Activated CD8-positive, alpha-beta memory T cell treated with anti-CD3 and anti-CD28 coated beads for 4 hours (primary cell): ENCODE results near the gene LLGL2.
"Not testable (repeated sequence)": the region's sequence is repeated elsewhere in the genome, so short reads cannot be mapped to it uniquely, and the experiment has no call there.

Experiments
- DNase-seq, 2 donors: peaks; one replicate each; pipeline ENCODE4 v3.0.0-alpha.2; 2020; ENCODE audit warnings: low read depth in 2 of 2

Gene LLGL2

DNA sequence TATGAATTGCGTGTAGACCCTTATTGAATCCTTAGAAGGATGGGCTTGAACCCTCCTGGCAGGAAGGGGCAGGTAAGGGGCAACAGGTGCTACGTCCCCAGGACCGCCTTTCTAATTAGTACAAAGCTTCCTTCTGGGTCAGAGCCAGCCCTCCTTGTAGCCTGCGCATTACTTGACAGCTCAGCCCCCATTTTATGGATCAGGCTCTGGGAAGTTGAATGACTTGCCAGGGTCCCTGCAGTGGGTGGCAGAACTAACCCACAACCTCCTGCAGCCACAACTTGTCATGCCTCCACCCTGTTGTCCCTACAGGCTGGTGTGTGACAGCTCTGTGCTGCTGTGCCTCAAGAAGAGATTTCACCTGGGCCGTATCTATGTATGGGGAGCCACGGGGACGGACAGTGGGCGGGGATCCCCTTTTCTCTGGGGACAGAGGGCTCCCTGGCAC is 64.8 kb downstream of the LLGL2 start:
- no peak for DNase-seq

DNA sequence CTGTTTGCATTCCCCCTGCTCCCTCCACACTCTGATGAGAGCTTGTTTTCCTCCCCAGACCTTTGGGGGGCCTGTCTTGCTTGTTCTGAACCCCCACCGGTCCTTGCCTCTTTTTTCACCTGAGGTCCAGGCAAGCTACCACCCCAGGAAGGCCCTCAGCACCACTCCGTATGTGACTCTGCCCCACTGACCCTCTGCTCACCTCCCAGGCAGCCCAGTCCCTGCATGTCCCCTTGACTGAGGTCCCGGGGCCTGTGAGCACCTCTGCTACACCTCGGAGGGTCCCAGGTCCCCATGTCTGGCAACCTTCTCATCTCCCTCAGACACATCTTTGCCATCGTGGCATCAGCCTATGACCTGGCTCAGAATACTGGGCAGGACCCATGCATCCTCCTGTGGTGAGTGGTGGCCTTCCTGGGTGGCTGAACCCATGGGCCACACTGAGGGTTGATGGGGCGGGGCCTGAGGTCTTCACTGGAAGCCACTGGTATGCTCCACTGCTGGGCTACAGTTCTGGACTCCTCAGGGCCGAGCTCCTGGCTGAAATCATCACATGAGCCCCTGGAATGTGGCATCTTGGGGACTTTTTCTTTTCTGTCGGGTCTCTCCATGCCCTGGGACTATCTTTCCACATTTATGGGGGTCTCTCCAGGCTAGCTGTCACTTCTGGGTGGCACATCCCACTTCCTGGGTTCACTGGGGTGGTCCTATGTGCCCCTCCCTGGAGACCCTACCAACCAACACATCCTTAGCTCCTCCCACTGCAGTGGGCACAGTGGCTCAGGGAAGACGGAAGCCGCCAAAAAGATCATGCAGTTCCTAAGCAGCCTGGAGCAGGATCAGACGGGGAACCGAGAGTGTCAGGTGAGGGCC is 65.6 kb downstream of the LLGL2 start:
- DNase-seq = no peak

DNA sequence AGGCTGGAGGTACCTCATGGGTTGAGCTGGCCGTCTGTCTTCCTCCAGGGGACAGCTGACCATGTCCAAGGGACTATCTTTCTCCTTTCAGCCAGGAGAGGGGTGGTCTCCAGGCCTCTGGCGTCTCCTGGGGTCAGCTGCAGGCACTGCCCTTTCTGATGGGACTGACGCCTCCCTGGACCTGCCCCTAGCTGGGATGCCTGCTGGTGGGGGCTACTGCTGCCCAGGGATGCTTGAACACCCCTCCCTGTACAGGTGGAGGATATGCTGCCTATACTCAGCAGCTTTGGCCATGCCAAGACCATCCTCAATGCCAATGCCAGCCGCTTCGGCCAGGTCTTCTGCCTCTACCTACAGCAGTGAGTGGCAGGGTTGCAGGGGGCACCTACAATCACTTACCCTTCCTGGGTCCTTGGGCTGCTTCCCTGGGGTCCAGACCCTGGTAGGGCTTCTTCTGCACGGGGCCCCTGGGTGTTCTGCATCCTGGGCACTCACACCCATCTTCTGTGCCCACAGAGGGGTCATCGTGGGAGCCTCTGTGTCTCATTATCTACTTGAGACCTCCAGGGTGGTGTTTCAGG is 66.3 kb downstream of the LLGL2 start:
- DNase-seq = no peak

DNA sequence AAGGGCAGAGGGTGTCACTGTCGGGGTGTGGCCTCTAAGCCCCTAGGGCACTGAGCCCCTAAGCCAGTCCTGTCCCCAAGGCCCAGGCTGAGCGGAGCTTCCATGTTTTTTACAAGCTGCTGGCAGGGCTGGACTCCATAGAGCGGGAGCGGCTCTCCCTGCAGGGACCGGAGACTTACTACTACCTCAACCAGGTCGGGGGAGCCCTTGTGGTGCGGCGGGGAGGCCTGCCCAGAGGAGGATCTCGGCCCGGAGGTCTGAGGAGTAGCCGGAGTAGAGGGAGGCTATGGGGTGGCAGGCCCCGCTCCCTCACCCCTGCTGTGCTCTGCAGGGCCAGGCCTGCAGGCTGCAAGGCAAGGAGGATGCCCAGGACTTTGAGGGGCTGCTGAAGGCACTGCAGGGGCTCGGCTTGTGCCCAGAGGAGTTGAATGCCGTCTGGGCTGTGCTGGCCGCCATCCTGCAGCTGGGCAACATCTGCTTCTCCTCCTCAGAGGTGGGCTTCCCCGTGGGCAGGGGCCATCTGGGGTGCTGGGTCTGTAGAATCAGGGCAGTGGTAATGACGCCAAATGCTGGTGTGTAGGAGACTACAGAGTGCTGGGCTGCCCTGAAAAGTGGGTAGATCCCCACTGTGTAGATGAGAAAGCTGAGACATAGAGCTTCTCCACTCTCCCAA is 67.0 kb downstream of the LLGL2 start:
- no peak for DNase-seq

DNA sequence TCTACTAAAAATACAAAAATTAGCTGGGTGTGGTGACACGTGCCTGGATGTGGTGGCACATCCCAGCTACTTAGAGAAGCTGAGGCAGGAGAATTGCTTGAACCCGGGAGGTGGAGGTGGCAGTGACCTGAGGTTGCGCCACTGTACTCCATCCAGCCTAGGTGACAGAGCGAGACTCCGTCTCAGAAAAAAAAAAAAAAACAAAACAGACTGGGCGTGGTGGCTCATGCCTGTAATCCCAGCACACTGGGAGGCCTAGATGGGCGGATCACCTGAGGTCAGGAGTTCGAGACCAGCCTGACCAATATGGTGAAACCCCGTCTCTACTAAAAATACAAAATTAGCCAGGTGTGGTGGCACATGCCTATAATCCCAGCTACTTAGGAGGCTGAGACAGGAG is 67.9 kb downstream of the LLGL2 start:
- DNase-seq = not testable (repeated sequence)

DNA sequence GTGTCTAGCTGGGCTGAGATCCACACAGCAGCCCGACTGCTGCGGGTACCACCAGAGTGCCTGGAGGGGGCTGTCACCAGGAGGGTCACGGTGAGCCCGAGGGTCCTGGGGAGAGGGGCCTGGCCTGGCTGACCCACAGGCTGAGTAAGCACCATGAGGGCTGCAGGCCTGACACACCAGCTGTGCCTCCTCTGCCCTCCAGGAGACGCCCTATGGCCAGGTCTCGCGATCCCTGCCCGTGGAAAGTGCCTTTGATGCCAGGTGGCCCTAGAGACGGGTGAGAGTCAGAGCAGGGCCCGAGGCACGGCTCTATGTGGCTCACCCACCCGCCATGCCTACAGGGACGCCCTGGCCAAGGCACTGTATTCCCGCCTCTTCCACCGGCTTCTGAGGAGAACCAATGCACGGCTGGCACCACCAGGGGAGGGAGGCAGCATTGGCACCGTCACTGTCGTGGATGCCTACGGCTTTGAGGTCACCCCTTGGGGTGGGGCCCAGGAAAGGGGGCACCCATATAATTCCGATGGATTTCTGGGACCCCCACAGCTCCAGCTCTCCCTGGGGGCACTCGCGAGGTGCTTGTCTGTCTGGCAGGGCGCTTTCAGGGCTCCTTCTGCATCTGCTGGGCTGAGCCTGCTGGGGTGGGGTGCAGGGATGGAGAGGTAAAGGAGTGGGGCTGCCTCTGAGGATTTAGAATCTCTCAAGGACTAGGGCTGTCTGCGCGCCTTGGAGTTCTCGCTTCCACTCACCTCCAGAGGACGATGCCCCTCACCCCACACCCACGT is 69.2 kb downstream of the LLGL2 start:
- DNase-seq = no peak

DNA sequence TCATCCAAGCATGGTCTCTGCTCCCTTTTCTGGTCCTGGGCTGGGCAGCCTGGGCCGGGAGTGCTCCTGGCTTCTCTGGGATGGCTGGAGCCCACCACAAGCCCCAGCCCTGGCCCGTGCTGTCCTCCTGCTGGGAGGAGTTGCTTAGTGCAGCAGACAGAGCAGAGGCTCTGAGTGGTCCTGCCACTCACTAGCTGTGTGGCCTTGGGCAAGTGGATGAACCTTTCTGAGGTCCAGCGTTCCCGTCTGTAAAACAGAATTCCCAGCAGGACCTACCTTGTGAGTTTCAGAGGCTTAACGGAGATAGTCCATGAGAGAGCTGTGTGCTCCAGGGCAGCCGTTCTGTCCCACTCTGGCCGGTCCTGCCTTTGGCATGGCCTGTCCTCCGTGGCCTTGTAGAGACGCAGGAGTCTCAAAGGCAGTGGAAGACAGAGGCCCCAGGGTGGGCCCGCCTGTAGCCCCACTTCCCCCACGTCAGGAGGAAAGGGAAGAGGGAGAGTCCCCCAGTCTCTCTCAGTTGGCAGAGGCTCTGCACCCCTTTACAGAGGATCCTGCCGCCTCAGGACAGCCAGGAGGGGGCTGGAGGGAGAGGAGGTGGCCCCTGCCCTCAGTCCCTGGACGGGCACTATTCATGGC is 69.9 kb downstream of the LLGL2 start:
- DNase-seq = no peak

DNA sequence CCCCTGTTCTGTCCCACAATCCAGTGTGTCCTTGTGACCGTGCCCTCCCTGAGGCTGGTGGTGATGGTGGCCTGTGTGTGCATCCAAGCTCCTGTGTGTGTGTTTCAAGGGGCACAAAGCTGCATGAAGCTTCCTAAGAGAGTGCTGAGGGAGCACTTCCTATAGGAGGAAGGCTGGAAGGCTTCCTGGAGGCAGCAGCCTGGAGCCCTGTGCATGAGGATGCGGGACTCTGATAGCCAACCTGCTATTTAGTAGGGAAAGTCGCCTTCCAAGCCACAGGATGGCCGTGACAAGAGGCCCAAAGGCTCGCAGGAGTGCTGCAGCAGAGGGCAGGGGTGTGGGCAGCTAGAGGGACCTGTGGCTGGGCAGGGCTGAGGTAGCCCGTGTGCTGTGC is 70.4 kb downstream of the LLGL2 start:
- no peak for DNase-seq

DNA sequence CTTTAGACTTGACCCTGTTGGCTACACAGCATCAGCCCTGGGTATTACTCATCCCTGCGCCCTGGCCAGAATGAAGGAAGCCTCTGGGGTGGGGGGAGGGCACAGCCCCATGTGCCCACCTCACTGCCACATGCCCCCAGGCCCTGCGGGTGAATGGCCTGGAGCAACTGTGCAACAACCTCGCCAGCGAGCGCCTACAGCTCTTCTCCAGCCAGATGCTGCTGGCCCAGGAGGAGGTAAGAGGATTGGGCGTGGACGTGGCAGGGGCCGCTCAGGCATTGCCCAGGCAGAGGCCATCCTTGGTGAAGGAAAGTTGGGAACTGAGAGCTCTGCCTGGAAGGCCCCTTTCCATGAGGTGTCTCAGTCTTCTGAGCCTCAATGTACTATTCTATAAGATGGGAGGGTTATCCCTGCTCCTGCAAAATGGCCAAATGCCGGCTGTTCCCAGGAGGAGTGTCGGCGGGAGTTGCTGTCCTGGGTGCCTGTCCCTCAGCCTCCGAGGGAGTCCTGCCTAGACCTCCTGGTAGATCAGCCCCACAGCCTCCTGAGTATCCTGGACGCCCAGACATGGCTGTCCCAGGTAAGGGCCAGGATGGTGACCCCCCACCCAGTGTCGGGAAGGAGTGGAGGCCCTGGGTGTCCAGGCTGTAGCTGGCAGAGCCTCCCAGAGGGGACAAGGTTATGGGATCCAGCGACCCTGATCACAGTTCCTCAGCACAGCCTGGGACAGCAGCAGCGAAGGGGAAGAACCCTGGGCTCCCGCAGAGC is 71.0 kb downstream of the LLGL2 start:
- DNase-seq = no peak

DNA sequence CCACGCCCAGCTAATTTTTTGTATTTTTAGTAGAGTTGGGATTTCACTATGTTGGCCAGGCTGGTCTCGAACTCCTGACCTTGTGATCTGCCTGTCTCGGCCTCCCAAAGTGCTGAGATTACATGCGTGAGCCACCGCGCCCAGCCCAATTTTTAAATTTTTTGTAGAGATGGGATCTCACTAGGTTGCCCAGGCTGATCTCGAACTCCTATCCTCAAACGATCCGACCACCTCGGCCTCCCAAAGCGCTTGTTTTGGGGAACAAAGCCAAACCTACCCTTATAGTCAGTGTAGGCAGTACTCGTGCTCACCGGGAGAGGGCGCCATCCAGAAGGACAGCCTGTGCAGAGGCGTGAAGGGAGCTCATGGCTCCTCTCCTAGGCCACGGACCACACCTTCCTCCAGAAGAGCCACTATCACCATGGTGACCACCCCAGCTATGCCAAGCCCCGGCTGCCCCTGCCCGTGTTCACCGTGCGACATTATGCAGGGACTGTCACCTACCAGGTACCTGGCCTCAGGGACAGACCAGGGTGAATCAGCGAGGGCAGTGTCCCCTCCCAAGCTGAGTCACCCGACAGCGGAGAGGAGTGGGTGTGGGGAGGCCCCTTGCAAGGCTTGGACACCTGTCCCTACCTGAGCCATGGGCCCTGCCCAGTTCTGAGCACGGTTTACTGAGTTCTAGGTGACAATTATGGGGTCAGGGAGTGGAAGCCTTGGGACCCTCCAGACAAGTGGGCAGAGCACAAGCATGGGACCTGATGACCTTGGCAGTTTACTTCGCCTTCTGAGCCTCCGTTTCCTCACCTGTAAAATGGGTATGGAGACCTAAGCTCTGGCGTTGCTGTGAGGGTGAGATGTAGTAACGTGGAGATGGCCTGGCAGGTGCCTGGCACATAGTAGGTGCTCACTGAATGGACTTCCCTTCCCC is 75.8 kb downstream of the LLGL2 start:
- no peak for DNase-seq

DNA sequence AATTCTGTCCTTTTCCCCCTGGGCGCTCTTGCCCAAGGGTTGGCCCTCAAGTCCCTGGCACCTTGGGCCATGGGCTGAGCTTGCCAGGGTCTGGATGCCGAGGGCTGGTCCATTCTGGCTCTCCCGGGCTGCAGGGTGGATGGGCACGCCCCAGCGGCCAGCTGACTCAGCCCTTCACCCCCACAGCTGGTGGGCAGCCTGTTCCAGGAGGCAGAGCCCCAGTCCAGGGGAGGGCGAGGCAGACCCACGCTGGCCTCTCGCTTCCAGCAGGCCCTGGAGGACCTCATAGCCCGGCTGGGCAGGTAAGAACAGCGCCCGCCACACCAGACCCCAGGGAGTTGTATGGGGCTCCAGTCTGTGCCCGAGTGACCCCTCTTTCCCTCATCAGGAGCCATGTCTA is 77.1 kb downstream of the LLGL2 start:
- no peak for DNase-seq

DNA sequence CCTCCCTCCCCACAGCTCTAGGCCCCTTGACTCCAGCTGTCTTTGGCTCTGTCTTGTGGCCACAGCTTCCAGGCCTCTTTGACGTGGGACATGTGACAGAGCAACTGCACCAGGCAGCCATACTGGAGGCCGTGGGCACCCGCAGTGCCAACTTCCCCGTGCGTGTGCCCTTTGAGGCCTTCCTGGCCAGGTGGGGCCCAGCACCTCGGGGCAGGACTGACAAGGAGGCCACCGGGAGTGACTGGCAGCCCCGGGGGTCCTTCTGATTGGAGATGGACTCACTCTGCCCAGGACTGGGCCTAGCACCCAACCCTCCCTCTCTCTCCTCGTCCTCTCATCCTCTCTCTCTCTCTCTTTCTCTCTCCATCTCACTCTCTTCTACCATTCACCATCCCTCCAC is 77.6 kb downstream of the LLGL2 start:
- no peak for DNase-seq

DNA sequence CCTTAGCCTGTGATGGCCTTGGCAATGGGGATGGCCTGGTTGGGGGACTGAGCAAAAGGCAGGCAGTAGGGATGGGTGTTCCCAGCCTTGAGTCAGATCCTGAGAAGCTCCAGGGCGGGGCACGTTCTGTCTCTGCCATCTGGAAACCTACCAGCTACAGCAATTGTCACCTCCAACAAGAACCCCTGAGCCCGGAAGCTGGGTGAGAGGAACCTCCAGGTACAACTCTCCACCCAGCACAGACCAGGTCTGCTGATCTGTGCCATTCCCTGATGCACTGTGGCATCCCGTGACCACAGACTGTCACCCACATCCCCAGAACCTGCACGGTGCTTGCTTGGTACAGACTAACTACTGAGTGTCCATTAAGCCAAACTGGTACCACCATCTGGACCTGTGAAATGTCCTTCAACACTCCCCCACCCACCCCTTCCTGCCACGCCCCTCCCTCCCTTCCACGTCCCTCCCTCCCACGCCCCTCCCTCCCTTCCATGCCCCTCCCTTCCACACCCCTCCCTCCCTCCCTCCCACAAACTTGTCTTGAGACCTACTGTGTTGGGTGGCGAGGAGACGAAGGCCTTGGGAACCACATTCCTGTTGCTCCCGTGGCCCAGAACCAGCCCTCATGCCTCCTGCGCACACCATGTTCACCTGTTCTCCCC is 78.7 kb downstream of the LLGL2 start:
- no peak for DNase-seq

DNA sequence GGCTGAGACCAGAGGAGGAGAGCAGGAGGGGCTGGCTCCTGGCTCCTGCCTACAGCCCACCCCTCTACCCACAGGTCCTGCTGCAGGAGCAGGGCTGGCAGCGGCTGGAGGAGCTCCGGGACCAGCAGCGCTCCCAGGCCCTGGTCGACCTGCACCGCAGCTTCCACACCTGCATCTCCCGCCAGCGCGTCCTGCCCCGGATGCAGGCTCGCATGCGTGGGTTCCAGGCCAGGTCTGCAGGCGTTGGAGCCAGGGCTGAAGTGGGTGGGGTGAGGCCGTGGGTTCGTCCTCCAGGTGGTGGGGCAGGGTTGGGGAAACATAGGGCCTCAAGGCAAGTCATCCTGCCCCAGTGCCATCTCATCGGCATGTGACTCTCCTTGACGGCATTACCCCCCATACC is 80.3 kb downstream of the LLGL2 start:
- DNase-seq = no peak

DNA sequence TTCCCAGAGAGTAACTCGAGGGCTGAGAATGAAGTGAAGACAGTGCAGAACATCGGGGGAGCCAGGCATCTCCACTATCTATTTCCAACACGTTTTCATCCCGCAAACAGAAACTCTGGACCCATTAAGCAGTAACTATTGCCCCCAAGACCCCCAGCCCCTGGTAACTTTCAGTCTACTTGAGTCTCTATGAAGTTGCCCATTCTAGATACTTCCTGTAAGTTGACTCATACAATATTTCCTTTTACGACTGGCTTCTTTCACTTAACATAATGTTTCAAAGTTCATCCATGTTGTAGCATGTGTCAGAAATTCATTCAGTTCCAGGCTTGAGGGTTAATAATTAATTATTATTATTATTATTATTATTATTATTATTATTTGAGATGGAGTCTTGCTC is 81.6 kb downstream of the LLGL2 start:
- DNase-seq = no peak

DNA sequence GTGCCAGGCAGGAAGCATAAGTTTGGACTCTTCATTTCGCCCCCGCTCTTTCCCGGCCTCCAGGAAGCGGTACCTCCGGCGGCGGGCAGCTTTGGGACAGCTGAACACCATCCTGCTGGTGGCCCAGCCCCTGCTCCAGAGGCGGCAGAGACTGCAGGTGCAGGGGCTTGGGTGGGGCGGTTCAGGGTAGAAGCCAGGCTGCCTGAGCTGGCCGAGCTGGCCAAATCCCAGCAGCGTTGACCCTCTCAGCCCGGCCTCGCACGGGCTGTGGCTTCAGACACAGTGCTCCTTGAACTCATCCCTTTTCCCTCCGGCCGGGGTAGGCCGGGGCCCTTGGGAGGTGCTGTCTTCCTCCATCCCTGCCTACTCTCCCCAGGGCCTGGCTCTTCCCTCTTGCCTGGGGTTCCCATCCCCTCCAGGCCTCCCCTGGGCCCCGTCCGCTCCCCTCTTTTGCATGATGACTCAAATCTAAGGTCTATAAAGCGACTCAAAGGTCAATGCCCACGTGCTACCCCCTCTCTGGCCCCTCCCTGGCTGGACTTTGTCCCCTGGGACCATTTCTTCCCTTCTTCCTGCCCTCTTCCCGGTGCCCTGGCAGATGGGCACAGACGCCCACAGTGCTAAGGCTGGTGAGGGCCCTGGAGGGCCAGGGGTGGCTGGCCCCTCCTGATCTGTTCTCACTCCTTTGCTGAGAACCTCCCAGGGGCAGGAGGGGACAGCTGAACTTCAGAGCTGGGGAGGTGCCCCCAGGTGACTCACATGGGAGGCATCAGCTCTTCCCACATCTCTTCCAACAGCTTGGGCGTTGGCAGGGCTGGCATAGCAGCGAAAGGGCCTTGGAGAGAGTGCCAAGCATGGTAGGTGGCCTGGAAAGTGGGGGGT is 84.8 kb downstream of the LLGL2 start:
- no peak for DNase-seq

DNA sequence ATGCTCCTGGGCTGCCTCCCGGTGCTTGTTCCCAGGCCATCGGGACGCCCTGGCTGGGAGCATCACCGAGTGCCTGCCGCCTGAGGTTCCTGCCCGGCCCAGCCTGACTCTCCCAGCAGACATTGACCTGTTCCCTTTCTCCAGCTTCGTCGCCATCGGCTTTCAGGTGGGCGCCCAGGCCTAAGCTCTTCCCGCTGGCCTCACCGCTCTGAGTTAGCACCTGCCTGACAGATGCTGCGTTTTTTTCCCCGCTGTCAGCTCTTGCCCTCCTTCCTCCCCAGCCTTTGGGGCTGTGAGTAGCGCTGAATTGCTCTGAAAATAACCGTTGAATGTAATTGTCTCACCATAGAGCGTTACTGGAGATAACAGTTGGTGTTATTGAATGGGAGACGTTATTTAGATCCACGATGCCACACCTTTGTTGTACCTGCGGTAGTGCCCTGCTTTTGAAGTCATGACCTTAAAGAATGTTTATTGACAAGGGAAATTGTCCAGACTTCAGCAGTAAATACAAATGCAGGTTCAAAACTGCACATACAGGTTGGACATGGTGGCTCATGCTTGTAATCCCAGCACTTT is 86.4 kb downstream of the LLGL2 start:
- no peak for DNase-seq
